Astrocyte (in vitro differentiated cells and primary cell): ENCODE measurements around the gene GJA1. TPM values are rescaled to one million over a fixed set of nuclear protein-coding genes. Genes with fewer than 3 reads are reported as not detected.
"Not testable (repeated sequence)": the region's sequence is repeated elsewhere in the genome, so short reads cannot be mapped to it uniquely, and the experiment has no call there.

Source experiments
- DNase-seq: peaks from one replicate; pipeline ENCODE4 v3.0.0-alpha.2; 2010; ENCODE audit warnings: low read depth
- FAIRE-seq: peaks from 2 replicates; lab custom pipeline; 2011; peaks lifted over from hg19 to GRCh38; lab: Jason Lieb, UNC
- H2AFZ ChIP-seq: 2 replicates; pipeline ENCODE4 v1.6.0; 2012; ENCODE audit warnings: low read depth, low read length, inconsistent platforms
- H3K27ac ChIP-seq: 2 replicates; pipeline ENCODE4 v1.5.1; 2011; ENCODE audit warnings: low read depth, low read length, inconsistent platforms
- H3K27me3 ChIP-seq: 2 replicates; pipeline ENCODE4 v1.6.0; 2011; ENCODE audit warnings: low read length, inconsistent platforms; ENCODE audit not compliant: insufficient read depth
- H3K36me3 ChIP-seq: 2 replicates; pipeline ENCODE4 v1.5.1; 2011; ENCODE audit warnings: low read length, inconsistent platforms; ENCODE audit not compliant: insufficient read depth
- H3K4me1 ChIP-seq: 2 replicates; pipeline ENCODE4 v1.5.1; 2011; ENCODE audit warnings: low read length, inconsistent platforms; ENCODE audit not compliant: insufficient read depth
- H3K4me2 ChIP-seq: 2 replicates; pipeline ENCODE4 v1.6.0; 2012; ENCODE audit warnings: low read length, inconsistent platforms
- H3K4me3 ChIP-seq: 2 replicates; pipeline ENCODE4 v1.5.1; 2011; ENCODE audit warnings: low read depth, mild to moderate bottlenecking, low read length, inconsistent platforms; ENCODE audit not compliant: insufficient read depth
- H3K79me2 ChIP-seq: 2 replicates; pipeline ENCODE4 v1.6.0; 2012; ENCODE audit warnings: mild to moderate bottlenecking, low read length, inconsistent platforms; ENCODE audit not compliant: insufficient read depth
- H3K9ac ChIP-seq: 2 replicates; pipeline ENCODE4 v1.6.0; 2012; ENCODE audit warnings: mild to moderate bottlenecking, low read length, inconsistent platforms
- H3K9me3 ChIP-seq: 2 replicates; pipeline ENCODE4 v1.5.1; 2012; ENCODE audit warnings: low read depth, mild to moderate bottlenecking, low read length, inconsistent platforms; ENCODE audit not compliant: insufficient read depth
- H4K20me1 ChIP-seq: 2 replicates; pipeline ENCODE4 v1.6.0; 2012; ENCODE audit warnings: low read length, inconsistent platforms; ENCODE audit not compliant: insufficient read depth
- H3K27ac Mint-ChIP-seq: one replicate; pipeline ENCODE4 v1.8.0; 2021; ENCODE audit warnings: mild to moderate bottlenecking, mixed read lengths; ENCODE audit not compliant: unreplicated experiment
- H3K27me3 Mint-ChIP-seq: one replicate; pipeline ENCODE4 v1.8.0; 2021; ENCODE audit warnings: low read depth, mixed read lengths; ENCODE audit not compliant: unreplicated experiment
- H3K36me3 Mint-ChIP-seq: one replicate; pipeline ENCODE4 v1.8.0; 2021; ENCODE audit warnings: low read depth, mixed read lengths; ENCODE audit not compliant: unreplicated experiment
- H3K4me1 Mint-ChIP-seq: one replicate; pipeline ENCODE4 v1.8.0; 2021; ENCODE audit warnings: low read depth, mixed read lengths; ENCODE audit not compliant: unreplicated experiment
- H3K4me3 Mint-ChIP-seq: one replicate; pipeline ENCODE4 v1.8.0; 2021; ENCODE audit warnings: mild to moderate bottlenecking, moderate library complexity, mixed read lengths; ENCODE audit not compliant: unreplicated experiment
- H3K9me3 Mint-ChIP-seq: one replicate; pipeline ENCODE4 v1.8.0; 2021; ENCODE audit warnings: mild to moderate bottlenecking, mixed read lengths; ENCODE audit not compliant: unreplicated experiment
- EZH2 ChIP-seq: IDR thresholded peaks from 2 replicates; pipeline ENCODE4 v1.6.1; 2012; ENCODE audit warnings: mild to moderate bottlenecking, low read length, inconsistent platforms; ENCODE audit not compliant: insufficient read depth
- total RNA-seq: library from RNA; stranded (reverse); gene quantifications from 2 replicates; pipeline ENCODE4 v1.2.1, GENCODE V29; 2021
- TF ChIP-seq, protein P1 (sequence below): IDR thresholded peaks from 2 replicates; pipeline ENCODE4 v1.5.1; 2011; ENCODE audit warnings: low read depth, mild to moderate bottlenecking, inconsistent platforms, low read length, moderate library complexity; ENCODE audit not compliant: insufficient read depth

GJA1 gene
- total RNA-seq, 1 donor from 2014 or later, result 433 TPM

DNA sequence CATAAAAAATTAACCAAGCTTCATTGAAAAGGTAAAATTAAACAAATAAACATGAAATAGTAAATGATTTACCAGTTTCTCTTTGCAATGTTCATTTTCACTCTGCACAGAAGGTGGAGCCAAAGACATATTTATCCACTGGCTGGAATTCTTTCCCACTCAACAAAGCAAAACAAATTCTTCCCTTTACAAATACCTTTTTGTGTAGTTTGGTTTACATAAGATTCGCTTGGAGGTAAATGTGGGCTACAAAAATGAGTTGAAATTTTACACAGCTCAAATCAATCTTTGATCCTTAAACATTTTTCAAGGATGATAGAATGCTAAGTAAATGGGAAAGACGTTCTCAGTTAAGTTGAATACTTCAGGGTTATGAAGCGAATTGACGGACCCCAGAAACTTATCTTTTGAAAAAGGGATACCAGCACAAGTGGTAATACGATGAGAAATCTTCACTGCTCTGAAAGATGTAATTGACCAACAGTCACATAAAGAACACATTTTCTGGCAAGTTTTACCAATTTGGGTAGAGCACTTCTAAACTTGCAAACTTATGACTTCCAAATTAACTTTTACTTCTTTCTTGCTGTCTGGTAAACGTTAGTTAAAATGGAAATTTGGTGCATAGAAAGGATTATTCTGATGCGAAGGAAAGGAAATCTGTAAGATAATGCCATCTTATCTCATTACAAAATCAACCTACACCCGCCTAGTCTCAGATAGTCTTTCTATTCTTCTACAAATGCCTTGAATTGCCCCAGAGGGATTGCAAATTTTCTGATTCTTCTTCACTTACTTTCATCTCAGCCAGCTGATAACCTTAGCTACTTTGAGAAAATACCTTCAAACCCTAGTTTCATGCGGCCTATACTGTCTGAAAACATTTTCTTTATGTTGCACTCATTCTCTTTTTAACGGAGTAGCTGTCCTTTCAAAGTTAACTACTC, 4.7 kb upstream of the GJA1 start:
- Histone ChIP-seq H3K79me2 (peaks cover 9% of the 10 kb centered on the region), H3K4me2 (no peak overlapping the region), H3K9ac (no peak overlapping the region), H3K27me3 (no peaks in the 10 kb centered on the region), H4K20me1 (no peaks in the 10 kb centered on the region), H3K4me1 (no peaks in the 10 kb centered on the region), H3K9me3 (no peaks in the 10 kb centered on the region), H3K4me3 (no peak overlapping the region), H3K36me3 (no peaks in the 10 kb centered on the region), H3K27ac (no peak overlapping the region), H2AFZ (no peak overlapping the region)
- no peak for DNase-seq
- peaks cover 19% of the 10 kb centered on the region for H3K4me1 Mint-ChIP-seq
- H3K27ac Mint-ChIP-seq, result no peak overlapping the region
- no peaks in the 10 kb centered on the region for H3K27me3 Mint-ChIP-seq
- H3K4me3 Mint-ChIP-seq, result no peak overlapping the region
- no peaks in the 10 kb centered on the region for H3K36me3 Mint-ChIP-seq
- H3K9me3 Mint-ChIP-seq, result no peaks in the 10 kb centered on the region
- peak; percentile 92 for FAIRE-seq
- TF ChIP-seq, protein P1, sequence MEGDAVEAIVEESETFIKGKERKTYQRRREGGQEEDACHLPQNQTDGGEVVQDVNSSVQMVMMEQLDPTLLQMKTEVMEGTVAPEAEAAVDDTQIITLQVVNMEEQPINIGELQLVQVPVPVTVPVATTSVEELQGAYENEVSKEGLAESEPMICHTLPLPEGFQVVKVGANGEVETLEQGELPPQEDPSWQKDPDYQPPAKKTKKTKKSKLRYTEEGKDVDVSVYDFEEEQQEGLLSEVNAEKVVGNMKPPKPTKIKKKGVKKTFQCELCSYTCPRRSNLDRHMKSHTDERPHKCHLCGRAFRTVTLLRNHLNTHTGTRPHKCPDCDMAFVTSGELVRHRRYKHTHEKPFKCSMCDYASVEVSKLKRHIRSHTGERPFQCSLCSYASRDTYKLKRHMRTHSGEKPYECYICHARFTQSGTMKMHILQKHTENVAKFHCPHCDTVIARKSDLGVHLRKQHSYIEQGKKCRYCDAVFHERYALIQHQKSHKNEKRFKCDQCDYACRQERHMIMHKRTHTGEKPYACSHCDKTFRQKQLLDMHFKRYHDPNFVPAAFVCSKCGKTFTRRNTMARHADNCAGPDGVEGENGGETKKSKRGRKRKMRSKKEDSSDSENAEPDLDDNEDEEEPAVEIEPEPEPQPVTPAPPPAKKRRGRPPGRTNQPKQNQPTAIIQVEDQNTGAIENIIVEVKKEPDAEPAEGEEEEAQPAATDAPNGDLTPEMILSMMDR, result peak; percentile 77
- no peak for TF ChIP-seq EZH2

DNA sequence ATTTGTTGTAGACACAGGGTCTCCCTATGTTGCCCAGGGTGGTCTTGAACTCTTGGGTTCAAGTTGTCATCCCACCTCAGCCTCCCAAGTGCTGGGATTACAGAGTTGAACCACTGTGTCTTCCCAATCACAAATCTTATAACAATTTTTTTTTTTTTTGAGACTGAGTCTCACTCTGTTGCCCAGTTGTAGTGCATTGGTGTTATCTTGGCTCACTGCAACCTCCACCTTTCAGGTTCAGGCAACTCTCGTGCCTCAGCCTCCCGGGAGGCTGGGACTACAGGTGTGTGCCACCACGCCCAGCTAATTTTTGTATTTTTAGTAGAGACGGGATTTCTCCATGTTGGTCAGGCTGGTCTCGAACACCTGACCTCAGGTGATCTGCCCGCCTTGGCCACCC, 3.7 kb upstream of the GJA1 start:
- not testable (repeated sequence) for DNase-seq, H3K27me3 ChIP-seq, H3K4me2 ChIP-seq, H3K4me1 ChIP-seq, H3K9ac ChIP-seq, H3K4me3 ChIP-seq, H3K36me3 ChIP-seq, H3K9me3 Mint-ChIP-seq, H3K27me3 Mint-ChIP-seq, H4K20me1 ChIP-seq, H3K36me3 Mint-ChIP-seq, H2AFZ ChIP-seq, H3K27ac ChIP-seq, FAIRE-seq, H3K27ac Mint-ChIP-seq, H3K4me3 Mint-ChIP-seq, H3K9me3 ChIP-seq
- peaks cover 19% of the 10 kb centered on the region for H3K4me1 Mint-ChIP-seq
- H3K79me2 ChIP-seq, result peaks cover 19% of the 10 kb centered on the region

DNA sequence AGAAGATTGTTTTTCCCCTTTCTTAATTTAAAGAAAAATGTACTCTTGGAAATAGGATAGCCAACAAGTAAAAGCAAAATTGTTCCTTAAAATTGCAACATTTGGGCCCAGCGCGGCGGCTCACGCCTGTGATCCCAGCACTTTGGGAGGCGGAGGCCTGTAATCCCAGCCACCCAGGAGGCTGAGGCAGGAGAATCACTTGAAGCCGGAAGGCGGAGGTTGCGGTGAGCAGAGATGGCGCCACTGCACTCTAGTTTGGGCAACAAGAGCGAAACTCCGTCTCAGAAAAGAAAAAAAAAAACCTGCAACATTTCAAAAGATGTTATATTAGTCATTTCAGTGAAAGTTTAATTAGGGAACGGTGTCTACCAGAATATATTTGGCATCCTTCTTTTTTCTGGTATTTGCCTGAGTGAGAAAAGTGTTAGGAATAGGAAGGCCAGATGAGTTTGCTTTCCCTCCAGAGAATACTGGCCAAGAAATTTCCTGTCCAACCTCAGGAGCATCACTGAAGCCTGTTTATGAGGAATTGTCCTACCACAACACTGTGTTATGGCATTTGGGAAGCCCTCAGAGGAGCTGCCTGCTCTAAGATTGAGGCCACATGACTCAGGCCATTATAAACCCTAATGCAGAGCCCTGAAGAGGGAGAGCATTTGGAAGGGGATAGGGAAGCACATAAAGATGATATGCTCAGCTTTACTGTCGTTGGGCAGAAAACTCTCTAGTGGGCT, 1.2 kb upstream of the GJA1 start:
- no peak overlapping the region for H3K9ac ChIP-seq
- H2AFZ ChIP-seq, result no peak overlapping the region
- Mint-ChIP-seq H3K4me1 (peaks cover 20% of the 10 kb centered on the region), H3K4me3 (peak overlapping the region; percentile 47), H3K27me3 (no peaks in the 10 kb centered on the region), H3K36me3 (no peaks in the 10 kb centered on the region), H3K27ac (peak overlapping the region; percentile 70), H3K9me3 (no peaks in the 10 kb centered on the region)
- no peaks in the 10 kb centered on the region for H3K36me3 ChIP-seq
- H3K27me3 ChIP-seq, result no peaks in the 10 kb centered on the region
- FAIRE-seq (no peak), DNase-seq (no peak)
- peaks cover 12% of the 10 kb centered on the region for H4K20me1 ChIP-seq
- TF ChIP-seq EZH2, result no peak
- TF ChIP-seq, protein P1, result no peak
- no peak overlapping the region for H3K4me2 ChIP-seq
- no peak overlapping the region for H3K27ac ChIP-seq
- H3K4me1 ChIP-seq, result no peaks in the 10 kb centered on the region
- no peaks in the 10 kb centered on the region for H3K9me3 ChIP-seq
- H3K79me2 ChIP-seq, result peaks cover 44% of the 10 kb centered on the region
- H3K4me3 ChIP-seq, result no peak overlapping the region
